Stomach (tissue), 9 donors: ENCODE results near the gene ANK2. TPM values are rescaled to one million over a fixed set of nuclear protein-coding genes. Genes with fewer than 3 reads are reported as not detected.

Source experiments
- DNase-seq, 2 donors: peaks; one replicate each; pipeline versions ENCODE4 v3.0.0 to v3.0.0-alpha.2; 2013 to 2019
- H3K27ac ChIP-seq, 5 donors: fragments of 200-600 bp in 4 of 5; sonication (generic) in 4 of 5; one replicate each; pipeline ENCODE4 v1.5.1; 2013 to 2019; ENCODE audit warnings: mild to moderate bottlenecking in 1 of 5, moderate library complexity in 1 of 5
- H3K27me3 ChIP-seq, 3 donors: fragments of 200-600 bp; sonication (generic); one replicate each; pipeline ENCODE4 v1.5.1; 2017 to 2019; ENCODE audit warnings: mixed run types in 1 of 3
- H3K36me3 ChIP-seq, 4 donors: fragments of 200-600 bp; sonication (generic); 1 replicate in 3 of 4; 2 replicates in 1 of 4; pipeline ENCODE4 v1.5.1; 2016 to 2019
- H3K4me1 ChIP-seq, 4 donors: fragments of 200-600 bp; sonication (generic); one replicate each; pipeline ENCODE4 v1.5.1; 2016 to 2019
- H3K4me3 ChIP-seq, 4 donors: fragments of 200-600 bp; sonication (generic) in 3 of 4; one replicate each; pipeline ENCODE4 v1.5.1; 2016 to 2019; ENCODE audit warnings: mild to moderate bottlenecking in 1 of 4
- H3K9me3 ChIP-seq, 4 donors: fragments of 200-600 bp; sonication (generic); one replicate each; pipeline ENCODE4 v1.5.1; 2016 to 2019
- EP300 ChIP-seq: sonication (generic); formaldehyde crosslinking; IDR thresholded peaks from one replicate; pipeline ENCODE4 v1.6.1; 2017; ENCODE audit warnings: antibody characterized with exemption
- POLR2A ChIP-seq, 4 donors: fragments of 450-650 bp; IDR thresholded peaks; one replicate each; pipeline ENCODE4 v1.6.1; 2016; ENCODE audit warnings: antibody characterized with exemption in 4 of 4, control low read depth in 2 of 4, mild to moderate bottlenecking in 1 of 4, moderate library complexity in 1 of 4
- POLR2AphosphoS5 ChIP-seq, 3 donors: sonication (generic); formaldehyde crosslinking; IDR thresholded peaks; one replicate each; pipeline ENCODE4 v1.6.1; 2016; ENCODE audit warnings: antibody characterized with exemption in 3 of 3
- WGBS, 5 donors: extraction: QIAGEN DNeasy Blood & Tissue Kit in 3 of 5; methylation state at CpG; one replicate each; pipeline versions ENCODE4 v1.1.5 to v1.1.7; 2013 to 2018; 5-methylcytosine and 5-hydroxymethylcytosine counted together
- intact Hi-C: fragments of 100-400 bp; cut with DNase I; formaldehyde crosslinking; loops from one replicate; pipeline ENCODE4 v1.15.1; 2023; ENCODE audit warnings: low total_unique reads
- polyA plus RNA-seq, 3 donors: library from polyadenylated mRNA; stranded (reverse); fragments of 200-250 nt; gene quantifications; one replicate each; pipeline ENCODE4 v1.2.3, GENCODE V29; 2013
- total RNA-seq, 5 donors: library from RNA; depleted of rRNA; stranded (reverse); fragments of >200 nt; gene quantifications; one replicate each; pipeline versions ENCODE4 v1.1.0 to v1.2.3, GENCODE V29; 2014 to 2016
- TF ChIP-seq, protein P1 (sequence below), 7 experiments: fragments of 450-650 bp in 4 of 7; fragments of 200-600 bp in 3 of 7; sonication (generic) in 3 of 7; IDR thresholded peaks; one replicate each; pipeline ENCODE4 v1.5.1; 2016 to 2019; ENCODE audit warnings: antibody characterized with exemption in 7 of 7, control low read depth in 2 of 7, mild to moderate bottlenecking in 1 of 7
- donor health status: healthy with polysubstance abuse.
- donor health status: Bipolar disorder and iron deficiency.
- donor health status: healthy.

The ANK2 gene
- total and polyA plus RNA-seq, 8 donors: 1.9 to 123 (median 13.8) TPM

DNA sequence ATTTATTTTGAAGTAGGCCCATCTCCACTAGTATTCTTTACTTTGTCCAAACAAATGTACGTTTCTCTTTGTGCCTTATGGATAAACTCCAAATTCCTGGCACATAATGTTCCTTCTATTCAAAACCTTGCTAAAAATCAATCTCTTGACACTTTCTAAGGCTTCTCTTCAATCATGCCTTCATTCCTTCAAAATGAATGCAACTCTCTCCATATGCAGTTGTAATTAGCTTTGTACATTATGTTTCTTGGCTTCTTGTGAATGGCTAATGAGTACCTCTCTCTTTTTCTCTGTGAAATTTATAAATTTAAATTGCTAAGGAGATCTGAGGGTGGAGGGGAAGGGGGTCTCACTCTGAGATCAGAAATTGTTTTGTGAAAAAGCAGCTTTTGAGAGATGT lies 24.0 kb upstream of the ANK2 start:
- no peak overlapping the region for H3K4me3 ChIP-seq
- no peaks in the 10 kb centered on the region for H3K36me3 ChIP-seq
- DNase-seq: no peak
- H3K9me3 ChIP-seq: no peaks in the 10 kb centered on the region
- TF ChIP-seq POLR2A (IDR thresholded peaks at IDR 0.05) (no peak), POLR2AphosphoS5 (IDR thresholded peaks at IDR 0.05) (no peak), EP300 (no peak)
- TF ChIP-seq, protein P1, sequence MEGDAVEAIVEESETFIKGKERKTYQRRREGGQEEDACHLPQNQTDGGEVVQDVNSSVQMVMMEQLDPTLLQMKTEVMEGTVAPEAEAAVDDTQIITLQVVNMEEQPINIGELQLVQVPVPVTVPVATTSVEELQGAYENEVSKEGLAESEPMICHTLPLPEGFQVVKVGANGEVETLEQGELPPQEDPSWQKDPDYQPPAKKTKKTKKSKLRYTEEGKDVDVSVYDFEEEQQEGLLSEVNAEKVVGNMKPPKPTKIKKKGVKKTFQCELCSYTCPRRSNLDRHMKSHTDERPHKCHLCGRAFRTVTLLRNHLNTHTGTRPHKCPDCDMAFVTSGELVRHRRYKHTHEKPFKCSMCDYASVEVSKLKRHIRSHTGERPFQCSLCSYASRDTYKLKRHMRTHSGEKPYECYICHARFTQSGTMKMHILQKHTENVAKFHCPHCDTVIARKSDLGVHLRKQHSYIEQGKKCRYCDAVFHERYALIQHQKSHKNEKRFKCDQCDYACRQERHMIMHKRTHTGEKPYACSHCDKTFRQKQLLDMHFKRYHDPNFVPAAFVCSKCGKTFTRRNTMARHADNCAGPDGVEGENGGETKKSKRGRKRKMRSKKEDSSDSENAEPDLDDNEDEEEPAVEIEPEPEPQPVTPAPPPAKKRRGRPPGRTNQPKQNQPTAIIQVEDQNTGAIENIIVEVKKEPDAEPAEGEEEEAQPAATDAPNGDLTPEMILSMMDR (IDR thresholded peaks at IDR 0.05): no peak
- intact Hi-C loops: no loop called here
- no peaks in the 10 kb centered on the region for H3K4me1 ChIP-seq
- H3K27me3 ChIP-seq: no peaks in the 10 kb centered on the region
- 47 to 70% (median 64%) methylated on average over 1 of the region's 1 CpG for WGBS, 5 donors
- H3K27ac ChIP-seq: no peak overlapping the region

DNA sequence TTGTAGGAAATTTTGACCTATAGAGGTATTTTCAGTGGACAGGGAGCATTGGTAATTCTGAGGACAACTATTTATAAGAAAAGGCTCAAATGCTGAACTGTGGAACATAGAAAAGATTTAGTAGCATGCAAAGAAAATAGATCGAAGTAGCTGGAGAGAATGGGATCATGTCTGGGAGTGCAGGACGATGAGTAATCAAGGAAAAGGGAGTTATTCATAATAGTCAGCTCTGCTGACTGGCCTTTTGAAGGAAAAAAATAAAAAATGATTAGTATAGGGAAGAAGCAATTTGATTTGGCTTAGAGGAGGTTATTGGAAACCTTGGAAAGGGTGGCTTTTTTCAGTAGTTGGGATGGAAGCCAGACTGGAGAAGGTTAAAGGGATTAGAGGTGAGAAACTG lies 22.9 kb upstream of the ANK2 start:
- Histone ChIP-seq H3K4me3 (no peak overlapping the region), H3K27ac (no peak overlapping the region), H3K36me3 (no peaks in the 10 kb centered on the region), H3K9me3 (no peaks in the 10 kb centered on the region), H3K4me1 (no peaks in the 10 kb centered on the region), H3K27me3 (no peaks in the 10 kb centered on the region)
- TF ChIP-seq, protein P1 (IDR thresholded peaks at IDR 0.05): no peak
- no peak for TF ChIP-seq POLR2A (IDR thresholded peaks at IDR 0.05)
- no peak for TF ChIP-seq EP300
- TF ChIP-seq POLR2AphosphoS5 (IDR thresholded peaks at IDR 0.05): no peak
- intact Hi-C loops: no loop called here
- DNase-seq: no peak
- 61 to 80% (median 74%) methylated on average over 2 of the region's 2 CpGs for WGBS, 5 donors

DNA sequence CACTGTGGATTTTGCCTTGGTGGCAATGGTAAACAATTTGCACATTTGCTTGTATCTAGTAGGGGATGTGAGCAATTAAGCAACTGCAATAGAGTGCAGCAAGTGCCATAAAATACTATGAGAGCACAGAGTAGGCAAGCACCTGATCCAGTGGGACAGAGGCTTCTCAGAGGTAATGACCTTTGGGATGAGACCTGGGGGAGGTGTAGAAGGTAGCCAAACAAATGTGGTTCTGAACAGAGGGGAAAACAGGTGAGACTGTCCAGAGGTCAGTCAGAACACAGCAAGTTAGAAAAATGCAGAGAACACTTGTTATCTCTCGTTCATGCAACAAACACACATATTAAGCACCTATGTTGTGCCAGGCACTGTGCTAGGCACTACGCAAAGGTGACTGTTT lies 21.4 kb upstream of the ANK2 start:
- intact Hi-C loops: no loop called here
- no peaks in the 10 kb centered on the region for H3K9me3 ChIP-seq
- no peaks in the 10 kb centered on the region for H3K4me1 ChIP-seq
- 64 to 85% (median 77%) methylated on average over 2 of the region's 2 CpGs for WGBS, 5 donors
- no peak for DNase-seq
- no peak overlapping the region for H3K4me3 ChIP-seq
- TF ChIP-seq POLR2A (IDR thresholded peaks at IDR 0.05): no peak
- no peak overlapping the region for H3K27ac ChIP-seq
- no peaks in the 10 kb centered on the region for H3K27me3 ChIP-seq
- no peaks in the 10 kb centered on the region for H3K36me3 ChIP-seq

DNA sequence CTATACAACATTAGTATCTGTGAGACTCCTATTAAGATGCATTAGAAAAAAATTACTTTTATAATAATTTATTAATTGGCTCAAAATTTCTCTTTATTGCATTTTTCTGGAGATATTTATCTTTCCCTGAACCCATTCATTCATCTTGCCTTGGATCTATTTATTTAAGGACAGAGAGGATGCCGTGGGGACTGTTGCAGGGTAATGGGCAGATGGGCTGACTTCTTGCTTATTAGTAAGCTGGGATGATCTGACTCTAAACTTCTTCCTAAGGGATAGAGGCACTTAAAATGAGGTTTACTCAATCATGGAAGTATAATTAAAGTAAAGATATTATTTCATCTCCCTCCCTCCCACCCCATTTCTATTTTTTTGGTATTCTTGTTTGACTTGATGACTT lies 18.2 kb upstream of the ANK2 start:
- H3K4me1 ChIP-seq: no peaks in the 10 kb centered on the region
- DNase-seq: no peak
- TF ChIP-seq POLR2A (IDR thresholded peaks at IDR 0.05) (no peak), EP300 (no peak), POLR2AphosphoS5 (IDR thresholded peaks at IDR 0.05) (no peak)
- TF ChIP-seq, protein P1 (IDR thresholded peaks at IDR 0.05): no peak
- H3K9me3 ChIP-seq: no peaks in the 10 kb centered on the region
- no peaks in the 10 kb centered on the region for H3K36me3 ChIP-seq
- intact Hi-C loops: no loop called here
- no peak overlapping the region for H3K27ac ChIP-seq
- no peak overlapping the region for H3K4me3 ChIP-seq
- no peaks in the 10 kb centered on the region for H3K27me3 ChIP-seq
- WGBS, 5 donors: 15 to 36% (median 36%) methylated on average over 1 of the region's 1 CpG

DNA sequence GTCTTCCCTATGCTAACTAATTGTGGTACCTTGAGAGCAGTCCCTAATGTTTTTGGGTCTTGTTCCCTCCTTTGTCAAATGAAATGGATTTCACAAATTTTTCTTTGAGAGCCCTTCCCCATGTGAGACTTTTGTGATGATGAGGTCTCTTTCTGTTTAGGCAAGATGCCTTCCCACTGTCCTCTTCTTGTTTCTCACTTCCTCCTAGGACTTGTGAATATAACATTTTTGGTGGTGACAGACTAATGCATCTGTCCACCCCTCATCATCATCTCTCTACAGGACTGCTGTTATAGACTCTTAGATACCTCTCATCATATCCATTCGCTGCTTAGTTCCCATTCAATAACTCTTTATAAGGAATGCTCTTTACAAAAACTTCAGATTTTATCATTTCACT lies 8.7 kb upstream of the ANK2 start:
- H3K4me1 ChIP-seq: no peaks in the 10 kb centered on the region
- H3K27me3 ChIP-seq: no peaks in the 10 kb centered on the region
- no peak overlapping the region for H3K4me3 ChIP-seq
- no peak for DNase-seq
- H3K36me3 ChIP-seq: no peaks in the 10 kb centered on the region
- intact Hi-C loops: no loop called here
- no peak for TF ChIP-seq POLR2AphosphoS5 (IDR thresholded peaks at IDR 0.05)
- no peaks in the 10 kb centered on the region for H3K9me3 ChIP-seq
- 67 to 93% (median 90%) methylated on average over 1 of the region's 1 CpG for WGBS, 5 donors
- H3K27ac ChIP-seq: no peak overlapping the region
